OCI-LY3 (cell line): Measurements from ENCODE around the gene SPAM1.

Experiments used
- H2AFZ ChIP-seq: fragments of 200-600, 300-600 bp; shearing (Covaris generic); 2 replicates; pipeline ENCODE4 v1.6.0; 2014; ENCODE audit warnings: antibody characterized with exemption, low read depth, low read length
- H3K27ac ChIP-seq: fragments of 200-600, 300-600 bp; sonication (generic); 2 replicates; pipeline ENCODE4 v1.5.1; 2014; ENCODE audit warnings: mild to moderate bottlenecking, low read length, moderate library complexity, mixed read lengths
- H3K27me3 ChIP-seq: fragments of 200-600, 300-600 bp; sonication (generic); 2 replicates; pipeline ENCODE4 v1.6.1; 2014; ENCODE audit warnings: low read depth, low read length, mixed read lengths
- H3K36me3 ChIP-seq: fragments of 200-600, 300-600 bp; sonication (generic); replicated peaks from 2 replicates; pipeline ENCODE3; 2014; ENCODE audit warnings: low read depth, low read length, mixed read lengths
- H3K4me1 ChIP-seq: fragments of 300-600, 200-600 bp; sonication (generic); 2 replicates; pipeline ENCODE4 v1.6.1; 2014; ENCODE audit warnings: low read length, mixed read lengths
- H3K4me2 ChIP-seq: fragments of 200-600, 300-600 bp; sonication (generic); 2 replicates; pipeline ENCODE4 v1.6.1; 2014; ENCODE audit warnings: low read length, mixed read lengths
- H3K4me3 ChIP-seq: fragments of 300-600, 200-600 bp; sonication (generic); 2 replicates; pipeline ENCODE4 v1.5.1; 2014; ENCODE audit warnings: antibody characterized with exemption, mild to moderate bottlenecking, low read length, moderate library complexity
- H3K79me2 ChIP-seq: fragments of 300-600, 200-600 bp; shearing (Covaris generic); 2 replicates; pipeline ENCODE4 v1.6.1; 2014; ENCODE audit warnings: mild to moderate bottlenecking, low read length, mixed read lengths
- H3K9ac ChIP-seq: fragments of 300-600, 200-600 bp; shearing (Covaris generic); 2 replicates; pipeline ENCODE4 v1.6.0; 2014; ENCODE audit warnings: mild to moderate bottlenecking, low read length, moderate library complexity
- H3K9me3 ChIP-seq: fragments of 200-600, 300-600 bp; shearing (Covaris generic); 2 replicates; pipeline ENCODE4 v1.6.1; 2014; ENCODE audit warnings: low read length, mixed read lengths; ENCODE audit not compliant: insufficient read depth
- H4K20me1 ChIP-seq: fragments of 200-600, 300-600 bp; sonication (generic); 2 replicates; pipeline ENCODE4 v1.6.1; 2016; ENCODE audit warnings: low read length, mixed read lengths; ENCODE audit not compliant: insufficient read depth
- EZH2phosphoT487 ChIP-seq: fragments of 200-600 bp; shearing (Covaris generic); IDR thresholded peaks from 2 replicates; pipeline ENCODE4 v1.6.1; 2018; ENCODE audit warnings: antibody characterized with exemption, mixed run types, low read depth
- TF ChIP-seq, protein P1 (sequence below): fragments of 200-600, 300-600 bp; sonication (generic); IDR thresholded peaks from 2 replicates; pipeline ENCODE4 v1.5.1; 2014; ENCODE audit warnings: antibody characterized with exemption, low read length, low read depth

Gene SPAM1

DNA sequence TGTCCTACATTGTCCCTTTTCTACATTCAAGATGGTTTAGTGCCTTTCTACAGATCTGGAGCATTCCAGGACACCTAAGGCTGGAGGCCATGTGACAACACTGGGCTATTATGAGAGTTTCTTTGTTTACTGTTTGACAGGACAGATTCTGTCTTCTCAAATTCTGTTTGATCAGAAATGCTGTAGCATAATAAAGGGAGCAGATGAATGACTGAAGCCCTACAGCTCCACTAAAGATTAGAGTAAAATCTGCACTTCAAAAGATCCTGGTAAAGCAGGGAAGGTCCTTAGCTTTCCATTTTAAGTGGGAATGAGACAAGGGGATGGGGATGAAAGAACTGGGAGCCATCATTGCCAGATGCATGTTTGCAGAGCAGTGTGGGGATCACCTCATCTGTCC, 69.4 kb downstream of the SPAM1 start:
- Histone ChIP-seq H4K20me1 (no peaks in the 10 kb centered on the region), H3K4me3 (no peak overlapping the region), H3K27ac (no peak overlapping the region), H3K79me2 (no peaks in the 10 kb centered on the region), H3K4me2 (no peak overlapping the region), H3K4me1 (peaks cover 8% of the 10 kb centered on the region; the same call in 1 of the 2 replicates), H3K9me3 (no peaks in the 10 kb centered on the region), H2AFZ (no peak overlapping the region), H3K27me3 (no peaks in the 10 kb centered on the region), H3K9ac (no peak overlapping the region), H3K36me3 (no peaks in the 10 kb centered on the region)
- TF ChIP-seq EZH2phosphoT487: no peak
- TF ChIP-seq, protein P1, sequence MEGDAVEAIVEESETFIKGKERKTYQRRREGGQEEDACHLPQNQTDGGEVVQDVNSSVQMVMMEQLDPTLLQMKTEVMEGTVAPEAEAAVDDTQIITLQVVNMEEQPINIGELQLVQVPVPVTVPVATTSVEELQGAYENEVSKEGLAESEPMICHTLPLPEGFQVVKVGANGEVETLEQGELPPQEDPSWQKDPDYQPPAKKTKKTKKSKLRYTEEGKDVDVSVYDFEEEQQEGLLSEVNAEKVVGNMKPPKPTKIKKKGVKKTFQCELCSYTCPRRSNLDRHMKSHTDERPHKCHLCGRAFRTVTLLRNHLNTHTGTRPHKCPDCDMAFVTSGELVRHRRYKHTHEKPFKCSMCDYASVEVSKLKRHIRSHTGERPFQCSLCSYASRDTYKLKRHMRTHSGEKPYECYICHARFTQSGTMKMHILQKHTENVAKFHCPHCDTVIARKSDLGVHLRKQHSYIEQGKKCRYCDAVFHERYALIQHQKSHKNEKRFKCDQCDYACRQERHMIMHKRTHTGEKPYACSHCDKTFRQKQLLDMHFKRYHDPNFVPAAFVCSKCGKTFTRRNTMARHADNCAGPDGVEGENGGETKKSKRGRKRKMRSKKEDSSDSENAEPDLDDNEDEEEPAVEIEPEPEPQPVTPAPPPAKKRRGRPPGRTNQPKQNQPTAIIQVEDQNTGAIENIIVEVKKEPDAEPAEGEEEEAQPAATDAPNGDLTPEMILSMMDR: no peak

DNA sequence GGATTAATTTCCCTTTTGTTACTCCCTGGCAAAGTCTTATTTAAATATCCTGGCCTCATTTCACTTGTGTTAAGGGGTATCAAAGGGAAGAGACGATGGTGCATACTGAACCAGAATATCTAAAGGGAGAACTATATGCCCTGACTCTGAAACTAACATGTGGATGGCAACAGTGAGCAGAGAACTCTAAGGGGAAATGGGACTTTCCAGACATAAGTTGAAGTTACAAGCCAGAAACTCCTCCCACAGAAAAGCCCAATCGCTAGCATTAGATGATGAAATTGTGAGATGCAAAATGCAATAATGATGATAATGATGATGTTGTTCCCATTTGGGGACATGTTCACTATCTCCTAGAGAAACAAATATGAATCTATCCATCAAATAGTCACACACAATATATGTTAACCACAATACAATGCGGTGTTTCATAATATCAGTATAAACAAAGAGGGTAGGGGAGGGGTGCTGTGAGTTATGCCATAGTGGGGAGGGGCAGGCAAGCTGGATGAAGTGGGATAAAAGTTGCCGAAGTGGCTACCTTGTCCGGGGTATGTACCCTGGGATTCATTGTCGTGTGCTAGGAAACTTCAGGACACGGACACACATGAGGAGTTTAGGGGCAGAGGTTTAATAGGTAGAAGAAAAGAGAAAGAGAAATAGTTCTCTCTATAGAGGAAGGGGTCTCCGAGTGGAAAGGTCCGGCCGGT, 70.7 kb downstream of the SPAM1 start:
- no peaks in the 10 kb centered on the region for H4K20me1 ChIP-seq
- peaks cover 8% of the 10 kb centered on the region; the same call in 1 of the 2 replicates for H3K4me1 ChIP-seq
- H3K36me3 ChIP-seq: no peaks in the 10 kb centered on the region
- H3K27ac ChIP-seq: no peak overlapping the region
- no peak overlapping the region for H2AFZ ChIP-seq
- peak overlapping the region; percentile 34; the same call in 1 of the 2 replicates for H3K4me2 ChIP-seq
- H3K9me3 ChIP-seq: no peaks in the 10 kb centered on the region
- H3K4me3 ChIP-seq: no peak overlapping the region
- H3K9ac ChIP-seq: no peak overlapping the region
- no peaks in the 10 kb centered on the region for H3K79me2 ChIP-seq
- no peak for TF ChIP-seq EZH2phosphoT487
- TF ChIP-seq, protein P1: no peak
- H3K27me3 ChIP-seq: no peaks in the 10 kb centered on the region

DNA sequence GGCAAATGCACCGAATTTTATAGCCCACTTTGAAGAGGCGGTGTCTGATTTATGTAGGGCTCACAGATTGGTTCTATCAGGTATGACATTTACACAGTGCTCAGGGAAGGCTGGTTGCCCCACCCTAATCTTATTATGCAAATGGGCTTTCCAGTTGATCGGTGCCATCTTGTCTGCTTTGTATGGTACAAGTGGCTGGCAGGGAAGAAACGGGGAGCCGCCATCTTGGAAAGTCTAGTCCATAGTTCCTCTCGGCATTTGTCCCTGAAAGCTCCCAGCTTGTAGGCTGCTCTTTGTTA, 71.2 kb downstream of the SPAM1 start:
- Histone ChIP-seq H3K27me3 (no peaks in the 10 kb centered on the region), H3K27ac (no peak overlapping the region), H3K79me2 (no peaks in the 10 kb centered on the region), H3K9ac (no peak overlapping the region), H3K4me2 (no peak overlapping the region), H3K9me3 (no peaks in the 10 kb centered on the region), H4K20me1 (no peaks in the 10 kb centered on the region), H3K4me1 (peaks cover 8% of the 10 kb centered on the region; the same call in 1 of the 2 replicates), H3K4me3 (no peak overlapping the region), H2AFZ (no peak overlapping the region), H3K36me3 (no peaks in the 10 kb centered on the region)
- TF ChIP-seq EZH2phosphoT487: no peak
- TF ChIP-seq, protein P1: no peak

DNA sequence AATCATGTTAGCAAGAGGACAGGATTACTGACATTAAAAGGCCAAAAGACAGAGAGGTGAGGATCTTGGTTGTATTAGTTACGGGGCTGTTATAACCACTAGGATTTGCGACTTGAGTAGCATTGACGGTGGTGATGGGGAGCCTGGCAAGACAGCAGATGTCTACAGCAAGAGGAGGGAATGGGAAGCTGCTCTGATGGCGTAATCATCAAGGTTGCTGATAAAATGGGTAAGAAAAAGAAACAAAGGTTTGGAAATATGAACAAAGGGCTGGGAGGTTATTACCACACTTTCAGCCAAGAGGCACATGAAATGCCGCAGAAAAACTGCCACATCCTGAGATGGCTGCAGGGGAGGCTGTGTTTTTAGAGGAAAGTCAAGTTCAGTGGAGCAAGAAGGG, 73.9 kb downstream of the SPAM1 start:
- Histone ChIP-seq H3K4me1 (peaks cover 8% of the 10 kb centered on the region; the same call in 1 of the 2 replicates), H3K27ac (no peak overlapping the region), H3K9ac (no peak overlapping the region), H3K27me3 (no peaks in the 10 kb centered on the region), H3K4me2 (no peak overlapping the region), H3K9me3 (no peaks in the 10 kb centered on the region), H3K79me2 (no peaks in the 10 kb centered on the region), H2AFZ (no peak overlapping the region), H4K20me1 (no peaks in the 10 kb centered on the region), H3K36me3 (no peaks in the 10 kb centered on the region), H3K4me3 (no peak overlapping the region)
- no peak for TF ChIP-seq EZH2phosphoT487
- TF ChIP-seq, protein P1: no peak
